CD4-positive, CD25-positive, alpha-beta regulatory T cell (primary cell): ENCODE data around the gene C1orf159. TPM values are rescaled to one million over a fixed set of nuclear protein-coding genes. Genes with fewer than 3 reads are reported as not detected.
"Not testable (repeated sequence)": the region's sequence is repeated elsewhere in the genome, so short reads cannot be mapped to it uniquely, and the experiment has no call there.

ENCODE experiments used
- ATAC-seq, 2 donors: fragments of 150-1000 bp; cut with Tn5 transposase; one replicate each; pipeline ENCODE4 v1.10.0; 2021; ENCODE audit warnings: low read depth in 2 of 2, moderate number of reproducible peaks in 2 of 2, moderate library complexity in 1 of 2
- DNase-seq, 3 donors: peaks; one replicate each; pipeline versions ENCODE4 v3.0.0 to v3.0.0-alpha.2; 2012 to 2022; ENCODE audit warnings: mixed read lengths in 1 of 3
- H3K27ac ChIP-seq: one replicate; pipeline ENCODE4 v1.7.0; 2013; ENCODE audit warnings: mild to moderate bottlenecking, low read length; ENCODE audit not compliant: insufficient read depth, poor library complexity, severe bottlenecking
- H3K27me3 ChIP-seq: one replicate; pipeline ENCODE4 v1.7.0; 2013; ENCODE audit warnings: low read length; ENCODE audit not compliant: control insufficient read depth, insufficient read depth
- H3K36me3 ChIP-seq: one replicate; pipeline ENCODE4 v1.7.0; 2013; ENCODE audit warnings: mild to moderate bottlenecking, low read length, moderate library complexity; ENCODE audit not compliant: control insufficient read depth, insufficient read depth
- H3K4me1 ChIP-seq: 2 replicates; pipeline ENCODE4 v1.7.0; 2013; ENCODE audit warnings: mild to moderate bottlenecking, low read length; ENCODE audit not compliant: insufficient read depth, control insufficient read depth, poor library complexity, severe bottlenecking
- H3K4me3 ChIP-seq: one replicate; pipeline ENCODE4 v1.7.0; 2013; ENCODE audit warnings: low read depth, mild to moderate bottlenecking, low read length, moderate library complexity
- H3K9me3 ChIP-seq, 2 experiments: 1 replicate in 1 of 2; 2 replicates in 1 of 2; pipeline ENCODE4 v1.7.0; 2013; ENCODE audit warnings: low read length in 2 of 2, mild to moderate bottlenecking in 1 of 2, moderate library complexity in 1 of 2; ENCODE audit not compliant: control insufficient read depth in 2 of 2
- H3K27ac Mint-ChIP-seq, 3 donors: one replicate each; pipeline ENCODE4 v1.8.0; 2020 to 2022; ENCODE audit warnings: mild to moderate bottlenecking in 3 of 3, mixed read lengths in 3 of 3, moderate library complexity in 2 of 3
- H3K27me3 Mint-ChIP-seq: one replicate; pipeline ENCODE4 v1.8.0; 2022; ENCODE audit warnings: mild to moderate bottlenecking, mixed read lengths
- H3K36me3 Mint-ChIP-seq: one replicate; pipeline ENCODE4 v1.8.0; 2020; ENCODE audit warnings: mixed read lengths
- H3K4me1 Mint-ChIP-seq, 4 donors: one replicate each; pipeline ENCODE4 v1.8.0; 2020 to 2022; ENCODE audit warnings: mixed read lengths in 4 of 4, mild to moderate bottlenecking in 1 of 4
- H3K4me3 Mint-ChIP-seq, 4 donors: one replicate each; pipeline ENCODE4 v1.8.0; 2020 to 2022; ENCODE audit warnings: mild to moderate bottlenecking in 4 of 4, mixed read lengths in 4 of 4, moderate library complexity in 3 of 4
- H3K9me3 Mint-ChIP-seq, 7 donors: one replicate each; pipeline ENCODE4 v1.8.0; 2020 to 2022; ENCODE audit warnings: mixed read lengths in 7 of 7, mild to moderate bottlenecking in 3 of 7, moderate library complexity in 2 of 7
- polyA plus RNA-seq, 4 donors: library from polyadenylated mRNA; unstranded; fragments of 300-500 nt; fragmentation: Illumina TruSeq; gene quantifications; one replicate each; pipeline ENCODE4 v1.2.3, GENCODE V29; 2021
- total RNA-seq: library from RNA; stranded (reverse); gene quantifications from one replicate; pipeline ENCODE4 v1.2.3, GENCODE V29; 2022

C1orf159 gene
- total and polyA plus RNA-seq, 5 donors from 2014 or later = 3.0 to 20.0 (median 4.9) TPM

- Mint-ChIP-seq H3K27ac (no peak overlapping the region), H3K4me3 (no peak overlapping the region), H3K27me3 (no peaks in the 10 kb centered on the region), H3K36me3 (no peaks in the 10 kb centered on the region), H3K4me1 (peaks cover 0 to 4% (median 0%) of the 10 kb centered on the region in 4 donors), H3K9me3 (no peaks in the 10 kb centered on the region)
- ATAC-seq (no peak), DNase-seq (no peak)
- no peaks in the 10 kb centered on the region for H3K9me3 ChIP-seq
- H3K27me3 ChIP-seq = no peaks in the 10 kb centered on the region
- no peak overlapping the region for H3K4me3 ChIP-seq
- H3K36me3 ChIP-seq = no peaks in the 10 kb centered on the region
- H3K27ac ChIP-seq = no peak overlapping the region
- H3K4me1 ChIP-seq = peaks cover 14% of the 10 kb centered on the region
Measured at GRCh38 chr1:1080951-1081310, 35.0 kb downstream of the C1orf159 start.

- Histone ChIP-seq H3K27me3 (no peaks in the 10 kb centered on the region), H3K27ac (no peak overlapping the region), H3K36me3 (no peaks in the 10 kb centered on the region), H3K4me1 (peaks cover 14% of the 10 kb centered on the region), H3K4me3 (no peak overlapping the region), H3K9me3 (no peaks in the 10 kb centered on the region)
- H3K36me3 Mint-ChIP-seq = no peaks in the 10 kb centered on the region
- H3K9me3 Mint-ChIP-seq = no peaks in the 10 kb centered on the region
- peaks cover 0 to 4% (median 0%) of the 10 kb centered on the region in 4 donors for H3K4me1 Mint-ChIP-seq
- ATAC-seq (peak; percentile 13 to 17), DNase-seq (no peak)
- no peak overlapping the region for H3K4me3 Mint-ChIP-seq
- H3K27me3 Mint-ChIP-seq = no peaks in the 10 kb centered on the region
- no peak overlapping the region for H3K27ac Mint-ChIP-seq
Measured at GRCh38 chr1:1080122-1080757, 35.6 kb downstream of the C1orf159 start.

- Mint-ChIP-seq H3K4me3 (peak overlapping the region in 2 of 4 donors; percentile 55 to 68), H3K36me3 (no peaks in the 10 kb centered on the region), H3K27ac (no peak overlapping the region), H3K9me3 (peaks cover 0 to under 1% (median 0%) of the 10 kb centered on the region in 7 donors), H3K4me1 (peaks cover 0 to 4% (median under 1%) of the 10 kb centered on the region in 4 donors), H3K27me3 (no peaks in the 10 kb centered on the region)
- H3K36me3 ChIP-seq = no peaks in the 10 kb centered on the region
- peaks cover 14% of the 10 kb centered on the region for H3K4me1 ChIP-seq
- peak in 1 of 3 donors; percentile 29 for DNase-seq
- ATAC-seq = peak; percentile 42 to 52
- H3K27ac ChIP-seq = no peak overlapping the region
- no peaks in the 10 kb centered on the region for H3K9me3 ChIP-seq
- H3K27me3 ChIP-seq = no peaks in the 10 kb centered on the region
- no peak overlapping the region for H3K4me3 ChIP-seq
Measured at GRCh38 chr1:1079408-1080121, 36.3 kb downstream of the C1orf159 start.

GRCh38 chr1:1077396-1077795 is 38.5 kb downstream of the C1orf159 start:
- not testable (repeated sequence) for H3K36me3 Mint-ChIP-seq, H3K4me1 Mint-ChIP-seq, ATAC-seq, DNase-seq, H3K36me3 ChIP-seq, H3K27ac ChIP-seq, H3K27ac Mint-ChIP-seq, H3K9me3 Mint-ChIP-seq, H3K9me3 ChIP-seq, H3K27me3 Mint-ChIP-seq, H3K4me3 ChIP-seq, H3K4me3 Mint-ChIP-seq, H3K27me3 ChIP-seq
- peaks cover 14% of the 10 kb centered on the region for H3K4me1 ChIP-seq

GRCh38 chr1:1075148-1075935 is 40.5 kb downstream of the C1orf159 start:
- no peaks in the 10 kb centered on the region for H3K36me3 ChIP-seq
- peaks cover 10% of the 10 kb centered on the region for H3K27me3 Mint-ChIP-seq
- H3K4me3 ChIP-seq = no peak overlapping the region
- peaks cover 0 to 4% (median 1%) of the 10 kb centered on the region in 4 donors for H3K4me1 Mint-ChIP-seq
- H3K27ac ChIP-seq = no peak overlapping the region
- no peaks in the 10 kb centered on the region for H3K36me3 Mint-ChIP-seq
- peak in 1 of 3 donors; percentile 0 for DNase-seq
- no peaks in the 10 kb centered on the region for H3K27me3 ChIP-seq
- ATAC-seq = no peak
- no peaks in the 10 kb centered on the region for H3K9me3 ChIP-seq
- H3K4me3 Mint-ChIP-seq = no peak overlapping the region
- peaks cover 13% of the 10 kb centered on the region for H3K4me1 ChIP-seq
- peaks cover 0 to 1% (median 0%) of the 10 kb centered on the region in 7 donors for H3K9me3 Mint-ChIP-seq
- no peak overlapping the region for H3K27ac Mint-ChIP-seq

GRCh38 chr1:1074631-1075147 is 41.2 kb downstream of the C1orf159 start:
- Mint-ChIP-seq H3K36me3 (no peaks in the 10 kb centered on the region), H3K4me1 (peaks cover 0 to 4% (median 1%) of the 10 kb centered on the region in 4 donors), H3K27me3 (peaks cover 10% of the 10 kb centered on the region), H3K4me3 (peak overlapping the region in 2 of 4 donors; percentile 33 to 73), H3K27ac (peak overlapping the region in 1 of 3 donors; percentile 8), H3K9me3 (peaks cover 0 to 1% (median 0%) of the 10 kb centered on the region in 7 donors)
- no peaks in the 10 kb centered on the region for H3K27me3 ChIP-seq
- DNase-seq = no peak
- no peak overlapping the region for H3K27ac ChIP-seq
- no peak overlapping the region for H3K4me3 ChIP-seq
- no peak for ATAC-seq
- no peaks in the 10 kb centered on the region for H3K9me3 ChIP-seq
- peaks cover 10% of the 10 kb centered on the region for H3K4me1 ChIP-seq
- no peaks in the 10 kb centered on the region for H3K36me3 ChIP-seq

- peaks cover 9% of the 10 kb centered on the region for H3K4me1 ChIP-seq
- peaks cover 10% of the 10 kb centered on the region for H3K27me3 Mint-ChIP-seq
- no peaks in the 10 kb centered on the region for H3K36me3 Mint-ChIP-seq
- H3K27me3 ChIP-seq = no peaks in the 10 kb centered on the region
- H3K27ac Mint-ChIP-seq = peak within 1 kb of the TSS in 1 of 3 donors; percentile 8
- peaks cover 0 to 1% (median 0%) of the 10 kb centered on the region in 7 donors for H3K9me3 Mint-ChIP-seq
- peaks cover 0 to 2% (median 0%) of the 10 kb centered on the region in 4 donors for H3K4me1 Mint-ChIP-seq
- no peaks in the 10 kb centered on the region for H3K9me3 ChIP-seq
- H3K27ac ChIP-seq = no peak within 1 kb of the TSS
- no peaks in the 10 kb centered on the region for H3K36me3 ChIP-seq
- peak within 1 kb of the TSS in 2 of 4 donors; percentile 33 to 73 for H3K4me3 Mint-ChIP-seq
- no peak for ATAC-seq
- no peak for DNase-seq
- H3K4me3 ChIP-seq = no peak within 1 kb of the TSS
Measured at GRCh38 chr1:1073743-1074587, 41.9 kb downstream of the C1orf159 start, which contains the start of gene RNF223. TSS of gene RNF223 (minus strand) at chr1:1074306. CDS start at chr1:1072566, 1,740 bp downstream.
